ENCODE results near the gene NADK. TPM values are rescaled to one million over a fixed set of nuclear protein-coding genes. Genes with fewer than 3 reads are reported as not detected.

NADK gene
- total and polyA plus RNA-seq, 2 of the 13 experiments (the other 11 are each of a cell fraction or from before 2014, with no cell fraction given) = 56.6 to 60.1 TPM

GRCh38 chr1:1778663-1779319, 521 bp upstream of the NADK start (continued):
- no peak for TF ChIP-seq ZNF451 (CRISPR knock-in tag; IDR thresholded peaks at IDR 0.05)
- TF ChIP-seq, protein P1, sequence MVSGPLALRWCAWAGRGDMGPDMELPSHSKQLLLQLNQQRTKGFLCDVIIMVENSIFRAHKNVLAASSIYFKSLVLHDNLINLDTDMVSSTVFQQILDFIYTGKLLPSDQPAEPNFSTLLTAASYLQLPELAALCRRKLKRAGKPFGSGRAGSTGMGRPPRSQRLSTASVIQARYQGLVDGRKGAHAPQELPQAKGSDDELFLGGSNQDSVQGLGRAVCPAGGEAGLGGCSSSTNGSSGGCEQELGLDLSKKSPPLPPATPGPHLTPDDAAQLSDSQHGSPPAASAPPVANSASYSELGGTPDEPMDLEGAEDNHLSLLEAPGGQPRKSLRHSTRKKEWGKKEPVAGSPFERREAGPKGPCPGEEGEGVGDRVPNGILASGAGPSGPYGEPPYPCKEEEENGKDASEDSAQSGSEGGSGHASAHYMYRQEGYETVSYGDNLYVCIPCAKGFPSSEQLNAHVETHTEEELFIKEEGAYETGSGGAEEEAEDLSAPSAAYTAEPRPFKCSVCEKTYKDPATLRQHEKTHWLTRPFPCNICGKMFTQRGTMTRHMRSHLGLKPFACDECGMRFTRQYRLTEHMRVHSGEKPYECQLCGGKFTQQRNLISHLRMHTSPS (CRISPR knock-in tag; IDR thresholded peaks at IDR 0.05; ENCODE audit: low read depth) = peak; percentile 57; the same call in 1 of the 2 replicates
- no peak; the same call in 1 of the 2 replicates for TF ChIP-seq ZNF639 (CRISPR knock-in tag; conservative IDR thresholded peaks at IDR 0.05)
- peak; percentile 80; the same call in 1 of the 2 replicates for TF ChIP-seq KLF12 (CRISPR knock-in tag; IDR thresholded peaks at IDR 0.05; ENCODE audit: borderline replicate concordance)
- TF ChIP-seq, protein P2, sequence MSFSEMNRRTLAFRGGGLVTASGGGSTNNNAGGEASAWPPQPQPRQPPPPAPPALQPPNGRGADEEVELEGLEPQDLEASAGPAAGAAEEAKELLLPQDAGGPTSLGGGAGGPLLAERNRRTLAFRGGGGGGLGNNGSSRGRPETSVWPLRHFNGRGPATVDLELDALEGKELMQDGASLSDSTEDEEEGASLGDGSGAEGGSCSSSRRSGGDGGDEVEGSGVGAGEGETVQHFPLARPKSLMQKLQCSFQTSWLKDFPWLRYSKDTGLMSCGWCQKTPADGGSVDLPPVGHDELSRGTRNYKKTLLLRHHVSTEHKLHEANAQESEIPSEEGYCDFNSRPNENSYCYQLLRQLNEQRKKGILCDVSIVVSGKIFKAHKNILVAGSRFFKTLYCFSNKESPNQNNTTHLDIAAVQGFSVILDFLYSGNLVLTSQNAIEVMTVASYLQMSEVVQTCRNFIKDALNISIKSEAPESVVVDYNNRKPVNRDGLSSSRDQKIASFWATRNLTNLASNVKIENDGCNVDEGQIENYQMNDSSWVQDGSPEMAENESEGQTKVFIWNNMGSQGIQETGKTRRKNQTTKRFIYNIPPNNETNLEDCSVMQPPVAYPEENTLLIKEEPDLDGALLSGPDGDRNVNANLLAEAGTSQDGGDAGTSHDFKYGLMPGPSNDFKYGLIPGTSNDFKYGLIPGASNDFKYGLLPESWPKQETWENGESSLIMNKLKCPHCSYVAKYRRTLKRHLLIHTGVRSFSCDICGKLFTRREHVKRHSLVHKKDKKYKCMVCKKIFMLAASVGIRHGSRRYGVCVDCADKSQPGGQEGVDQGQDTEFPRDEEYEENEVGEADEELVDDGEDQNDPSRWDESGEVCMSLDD (CRISPR knock-in tag; IDR thresholded peaks at IDR 0.05; ENCODE audit: borderline replicate concordance) = peak; percentile 64
- no peak for TF ChIP-seq CAMTA2 (CRISPR knock-in tag; IDR thresholded peaks at IDR 0.05; ENCODE audit: borderline replicate concordance)
- TF ChIP-seq ZNF230 (CRISPR knock-in tag; IDR thresholded peaks at IDR 0.05) = no peak; the same call in 1 of the 2 replicates
- TF ChIP-seq IKZF1 (IDR thresholded peaks at IDR 0.05) = no peak
- TF ChIP-seq LCORL (IDR thresholded peaks at IDR 0.05) = no peak
- peak; percentile 98 for TF ChIP-seq LCORL (CRISPR knock-in tag; IDR thresholded peaks at IDR 0.05)
- TF ChIP-seq DNMT3B (CRISPR knock-in tag; conservative IDR thresholded peaks at IDR 0.05) = no peak
- no peak for TF ChIP-seq CHD4 (IDR thresholded peaks at IDR 0.05; ENCODE audit: borderline replicate concordance, low read length)
- TF ChIP-seq ZNF12 (CRISPR knock-in tag; IDR thresholded peaks at IDR 0.05) = 0 out of 2 replicates have a peak, but pooled peaks have one; percentile 4
- TF ChIP-seq YEATS4 (CRISPR knock-in tag; IDR thresholded peaks at IDR 0.05; ENCODE audit: borderline replicate concordance) = peak; percentile 75
- TF ChIP-seq ELF4 (CRISPR knock-in tag; IDR thresholded peaks at IDR 0.05; ENCODE audit: borderline replicate concordance) = no peak
- TF ChIP-seq RELA (CRISPR knock-in tag; IDR thresholded peaks at IDR 0.05) = no peak
- no peak; the same call in 1 of the 2 replicates for TF ChIP-seq ZFP1 (CRISPR knock-in tag; IDR thresholded peaks at IDR 0.05)
- TF ChIP-seq ZNF776 (CRISPR knock-in tag; IDR thresholded peaks at IDR 0.05) = no peak; the same call in 1 of the 2 replicates
- peak; percentile 52; the same call in 1 of the 2 replicates for TF ChIP-seq ZNF768 (CRISPR knock-in tag; IDR thresholded peaks at IDR 0.05)
- no peak; the same call in 1 of the 2 replicates for TF ChIP-seq ZNF543 (CRISPR knock-in tag; IDR thresholded peaks at IDR 0.05)
- TF ChIP-seq HOXA7 (CRISPR knock-in tag; IDR thresholded peaks at IDR 0.05) = no peak
- no peak for TF ChIP-seq GTF3A (CRISPR knock-in tag; conservative IDR thresholded peaks at IDR 0.05)
- TF ChIP-seq CBX5 (CRISPR knock-in tag; IDR thresholded peaks at IDR 0.05; ENCODE audit: borderline replicate concordance) = peak; percentile 46; the same call in 1 of the 2 replicates
- no peak; the same call in 1 of the 2 replicates for TF ChIP-seq ZBTB34 (CRISPR knock-in tag; IDR thresholded peaks at IDR 0.05)
- peak; percentile 58; the same call in 1 of the 2 replicates for TF ChIP-seq BRD4 (CRISPR knock-in tag; IDR thresholded peaks at IDR 0.05)

All from HepG2 (cell line).